ACC112 (cell line): ENCODE results near the gene NRSN2.
"Not testable (repeated sequence)": the region's sequence is repeated elsewhere in the genome, so short reads cannot be mapped to it uniquely, and the experiment has no call there.

ENCODE experiments used
- H2AFZ ChIP-seq: fragments of 200-600 bp; sonication (generic); one replicate; pipeline ENCODE4 v1.6.0; 2017; ENCODE audit warnings: antibody characterized with exemption, low read length; ENCODE audit not compliant: unreplicated experiment
- H3K27ac ChIP-seq: fragments of 200-600 bp; sonication (generic); 2 replicates; pipeline ENCODE4 v1.5.1; 2014; ENCODE audit warnings: low read depth, mild to moderate bottlenecking, antibody characterized with exemption, low read length, moderate library complexity
- H3K27me3 ChIP-seq: fragments of 200-600 bp; sonication (generic); 2 replicates; pipeline ENCODE4 v1.6.1; 2014; ENCODE audit warnings: mild to moderate bottlenecking, antibody characterized with exemption, low read length, moderate library complexity, mixed read lengths; ENCODE audit not compliant: insufficient read depth
- H3K36me3 ChIP-seq: fragments of 200-600 bp; sonication (generic); 2 replicates; pipeline ENCODE4 v1.6.1; 2016; ENCODE audit warnings: mild to moderate bottlenecking, antibody characterized with exemption, low read length, moderate library complexity, mixed read lengths; ENCODE audit not compliant: insufficient read depth
- H3K4me1 ChIP-seq: fragments of 200-600 bp; sonication (generic); one replicate; pipeline ENCODE4 v1.6.1; 2016; ENCODE audit warnings: low read length, mixed read lengths; ENCODE audit not compliant: insufficient read depth, unreplicated experiment, control insufficient read depth
- H3K4me3 ChIP-seq: fragments of 200-600 bp; sonication (generic); 2 replicates; pipeline ENCODE4 v1.5.1; 2014; ENCODE audit warnings: mild to moderate bottlenecking, low read depth, low read length
- H3K79me2 ChIP-seq: fragments of 200-600 bp; sonication (generic); one replicate; pipeline ENCODE4 v1.6.0; 2016; ENCODE audit warnings: low read length; ENCODE audit not compliant: control insufficient read depth, unreplicated experiment, insufficient read depth

The NRSN2 gene

GRCh38 chr20:380763-381580 is 34.1 kb downstream of the NRSN2 start:
- Histone ChIP-seq H3K4me1 (peaks cover 4% of the 10 kb centered on the region), H3K36me3 (no peaks in the 10 kb centered on the region), H3K27me3 (no peaks in the 10 kb centered on the region), H3K79me2 (peaks cover 5% of the 10 kb centered on the region), H3K4me3 (peak overlapping the region; percentile 85), H3K27ac (peak overlapping the region; percentile 41), H2AFZ (peak overlapping the region; percentile 78)

DNA sequence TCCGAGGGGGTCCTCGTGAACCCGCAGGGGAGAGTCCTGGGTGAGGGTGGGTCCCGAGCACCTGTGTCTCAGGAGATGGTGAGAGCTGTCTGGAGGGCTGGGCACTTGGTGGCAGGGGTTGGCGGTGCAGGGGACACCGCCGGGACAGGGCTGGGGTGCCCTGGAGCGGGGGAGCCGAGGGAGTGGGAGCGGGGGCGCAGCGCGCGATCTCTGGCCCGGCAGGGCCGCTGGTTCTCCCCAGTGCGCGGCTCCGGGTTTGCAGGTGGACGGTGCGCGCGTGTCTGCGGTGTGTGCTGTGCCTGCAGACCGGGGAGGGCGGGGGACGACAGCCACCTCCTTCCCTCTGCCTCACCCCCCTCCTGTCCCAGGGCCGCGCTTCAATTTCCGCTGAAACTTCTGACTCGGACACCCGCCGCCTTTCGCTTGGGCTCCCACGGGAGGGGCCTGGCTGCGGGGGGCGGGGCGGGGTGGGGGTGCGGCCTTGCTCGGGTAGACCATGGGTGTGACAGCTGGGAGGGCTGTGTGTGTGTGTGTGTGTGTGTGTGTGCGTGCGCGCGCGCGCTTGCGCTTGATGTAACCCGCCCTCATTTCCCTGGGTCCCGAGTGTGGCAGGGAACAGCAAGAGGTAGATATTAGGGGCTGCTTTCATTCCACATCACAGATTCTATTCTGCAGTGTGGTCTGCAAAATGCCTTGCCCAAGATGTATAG is 34.8 kb downstream of the NRSN2 start:
- Histone ChIP-seq H2AFZ (no peak overlapping the region), H3K27ac (peak overlapping the region; percentile 41), H3K4me3 (peak overlapping the region; percentile 85), H3K79me2 (peaks cover 5% of the 10 kb centered on the region), H3K27me3 (no peaks in the 10 kb centered on the region), H3K36me3 (no peaks in the 10 kb centered on the region), H3K4me1 (peaks cover 4% of the 10 kb centered on the region)

DNA sequence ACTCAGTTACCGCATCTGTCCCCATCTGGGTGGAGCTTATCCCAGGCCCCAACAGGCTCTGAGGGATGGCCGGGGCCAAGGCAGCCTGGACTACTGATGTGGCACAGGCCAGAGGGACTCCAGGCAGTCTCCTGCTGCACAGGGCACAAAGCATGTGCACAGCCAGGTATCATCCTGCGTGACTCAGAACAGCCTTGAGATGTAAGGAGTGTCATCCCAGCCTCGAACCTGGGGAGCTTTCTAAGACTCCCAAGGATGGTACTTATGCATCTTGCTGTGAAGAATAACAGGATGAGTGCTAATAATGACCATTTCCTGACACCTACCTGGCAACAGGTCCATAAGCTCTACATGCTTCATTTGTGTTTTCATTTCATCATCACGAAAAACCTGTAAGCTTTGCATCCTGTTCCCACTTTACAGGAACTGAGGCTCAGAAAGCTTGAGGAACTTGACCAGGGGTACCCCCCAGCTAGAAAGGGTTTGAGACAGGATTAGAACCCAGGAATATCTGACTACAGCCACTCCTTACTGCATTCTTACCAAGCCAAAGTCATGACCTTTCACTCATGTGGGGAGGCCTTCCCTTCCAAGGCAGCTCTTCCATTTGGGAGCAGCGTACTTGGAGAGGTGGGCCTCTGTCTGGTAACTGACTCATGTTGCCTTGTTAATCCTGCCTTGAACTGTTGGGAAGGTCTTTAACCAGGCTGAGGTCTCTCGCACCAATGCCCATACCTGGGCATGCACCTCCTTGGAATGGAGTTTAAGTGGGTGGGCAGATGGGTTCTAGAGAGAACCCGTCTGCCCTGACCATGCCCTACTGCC is 35.6 kb downstream of the NRSN2 start:
- Histone ChIP-seq H3K79me2 (peaks cover 5% of the 10 kb centered on the region), H2AFZ (no peak overlapping the region), H3K27me3 (no peaks in the 10 kb centered on the region), H3K4me3 (peak overlapping the region; percentile 8; the same call in 1 of the 2 replicates), H3K27ac (no peak overlapping the region), H3K4me1 (peaks cover 4% of the 10 kb centered on the region), H3K36me3 (no peaks in the 10 kb centered on the region)

DNA sequence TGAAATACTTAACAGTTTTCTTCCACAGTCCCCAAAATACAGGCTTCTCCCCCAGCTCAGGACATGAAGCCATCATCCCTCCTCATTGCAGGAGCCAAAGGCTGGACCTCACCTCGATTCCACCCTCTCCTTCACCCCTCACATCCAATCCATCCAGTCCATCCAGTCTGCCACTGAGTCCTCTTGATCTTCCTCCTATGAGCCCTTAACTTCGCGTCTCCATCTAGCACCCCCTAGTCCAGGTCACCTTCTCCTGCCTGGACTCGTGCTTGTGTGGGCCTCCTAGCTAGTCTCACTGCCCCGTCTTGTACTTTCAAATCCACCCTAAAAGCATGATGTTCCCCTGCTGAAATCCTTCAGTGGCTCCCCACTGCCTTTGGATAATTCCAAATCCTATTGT is 37.0 kb downstream of the NRSN2 start:
- Histone ChIP-seq H3K27ac (no peak overlapping the region), H3K79me2 (peaks cover 5% of the 10 kb centered on the region), H3K4me1 (peaks cover 4% of the 10 kb centered on the region), H2AFZ (no peak overlapping the region), H3K36me3 (peaks cover 5% of the 10 kb centered on the region; the same call in 1 of the 2 replicates), H3K4me3 (no peak overlapping the region), H3K27me3 (no peaks in the 10 kb centered on the region)

GRCh38 chr20:384723-385122 is 37.8 kb downstream of the NRSN2 start:
- no peak overlapping the region for H2AFZ ChIP-seq
- H3K4me3 ChIP-seq, result no peak overlapping the region
- H3K27ac ChIP-seq, result no peak overlapping the region
- peaks cover 4% of the 10 kb centered on the region for H3K4me1 ChIP-seq
- H3K27me3 ChIP-seq, result no peaks in the 10 kb centered on the region
- peaks cover 5% of the 10 kb centered on the region for H3K79me2 ChIP-seq
- H3K36me3 ChIP-seq, result peaks cover 9% of the 10 kb centered on the region; the same call in 1 of the 2 replicates

- H3K79me2 ChIP-seq, result peaks cover 5% of the 10 kb centered on the region
- no peak overlapping the region for H3K4me3 ChIP-seq
- H2AFZ ChIP-seq, result no peak overlapping the region
- peaks cover 4% of the 10 kb centered on the region for H3K4me1 ChIP-seq
- H3K27ac ChIP-seq, result no peak overlapping the region
- H3K27me3 ChIP-seq, result no peaks in the 10 kb centered on the region
- peaks cover 10% of the 10 kb centered on the region; the same call in 1 of the 2 replicates for H3K36me3 ChIP-seq
Measured at GRCh38 chr20:385448-385847, 38.5 kb downstream of the NRSN2 start.

DNA sequence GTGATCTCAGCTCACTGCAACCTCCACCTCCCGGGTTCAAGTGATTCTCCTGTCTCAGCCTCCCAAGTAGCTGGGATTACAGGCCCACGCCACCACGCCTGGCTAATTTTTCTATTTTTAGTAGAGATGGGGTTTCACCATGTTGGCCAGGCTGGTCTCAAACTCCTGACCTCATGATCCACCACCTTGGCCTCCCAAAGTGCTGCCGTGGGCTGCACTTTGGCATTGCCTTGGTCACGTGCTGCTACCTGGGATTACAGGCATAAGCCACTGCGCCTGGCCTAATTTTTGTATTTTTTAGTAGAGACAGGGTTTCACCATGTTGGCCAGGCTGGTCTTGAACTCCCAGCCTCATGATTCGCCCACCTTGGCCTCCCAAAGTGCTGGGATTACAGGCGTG is 39.7 kb downstream of the NRSN2 start:
- H3K4me3 ChIP-seq, H3K27ac ChIP-seq, H2AFZ ChIP-seq, H3K27me3 ChIP-seq, H3K4me1 ChIP-seq, H3K79me2 ChIP-seq, H3K36me3 ChIP-seq: not testable (repeated sequence)

GRCh38 chr20:387520-387919 is 40.6 kb downstream of the NRSN2 start:
- Histone ChIP-seq H3K79me2 (peaks cover 5% of the 10 kb centered on the region), H3K27ac (no peak overlapping the region)

DNA sequence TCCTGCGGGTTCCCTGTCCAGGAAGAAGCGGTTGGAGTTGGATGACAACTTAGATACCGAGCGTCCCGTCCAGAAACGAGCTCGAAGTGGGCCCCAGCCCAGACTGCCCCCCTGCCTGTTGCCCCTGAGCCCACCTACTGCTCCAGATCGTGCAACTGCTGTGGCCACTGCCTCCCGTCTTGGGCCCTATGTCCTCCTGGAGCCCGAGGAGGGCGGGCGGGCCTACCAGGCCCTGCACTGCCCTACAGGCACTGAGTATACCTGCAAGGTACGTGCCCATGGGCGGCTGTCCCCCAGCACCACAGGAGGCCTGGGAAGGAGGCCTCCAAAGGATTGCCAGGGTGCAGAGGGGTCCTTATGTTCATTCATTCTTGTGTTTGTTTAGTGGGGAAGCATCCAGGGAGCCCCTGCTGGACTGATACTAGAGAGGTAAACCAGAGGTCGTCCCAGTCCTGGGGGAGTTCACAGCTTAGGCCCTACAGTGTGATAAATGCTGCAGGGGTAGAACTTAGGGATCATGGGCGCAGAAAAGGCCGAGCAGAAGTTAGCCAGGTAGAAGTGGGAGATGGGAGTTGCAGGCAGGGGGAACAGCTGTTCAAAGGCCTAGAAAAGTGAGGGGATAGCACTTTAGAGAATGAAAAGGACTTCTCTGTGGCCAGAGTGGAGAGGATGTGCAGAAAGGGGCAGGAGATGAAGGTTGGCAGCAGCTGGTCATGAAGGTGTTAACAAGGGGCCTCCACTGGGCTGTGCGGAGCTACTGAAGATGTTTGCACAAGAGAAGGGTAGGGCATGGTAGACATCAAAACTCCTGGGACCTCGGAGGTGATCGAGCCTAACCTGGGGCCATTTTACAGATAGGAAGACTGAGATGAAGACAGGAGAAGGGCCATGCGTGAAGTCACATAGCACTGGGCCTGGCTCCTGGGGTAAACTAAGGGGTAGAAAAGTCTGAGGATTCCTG is 41.4 kb downstream of the NRSN2 start:
- no peaks in the 10 kb centered on the region for H3K4me1 ChIP-seq
- H3K36me3 ChIP-seq, result peaks cover 10% of the 10 kb centered on the region; the same call in 1 of the 2 replicates

More at GRCh38 chr20:387520-387919, 40.6 kb downstream of the NRSN2 start:
- H3K4me1 ChIP-seq, result no peaks in the 10 kb centered on the region
- peaks cover 10% of the 10 kb centered on the region; the same call in 1 of the 2 replicates for H3K36me3 ChIP-seq
- no peaks in the 10 kb centered on the region for H3K27me3 ChIP-seq
- no peak overlapping the region for H2AFZ ChIP-seq
- no peak overlapping the region for H3K4me3 ChIP-seq

More for the DNA sequence above, 41.4 kb downstream of the NRSN2 start:
- Histone ChIP-seq H3K27me3 (no peaks in the 10 kb centered on the region), H3K79me2 (no peaks in the 10 kb centered on the region), H3K27ac (no peak overlapping the region), H3K4me3 (no peak overlapping the region), H2AFZ (no peak overlapping the region)
